Smooth muscle cell (in vitro differentiated cells): ENCODE results near the gene KLK13. TPM values are rescaled to one million over a fixed set of nuclear protein-coding genes. Genes with fewer than 3 reads are reported as not detected.

Experiments used
- DNase-seq: peaks from one replicate; lab custom pipeline; 2025; ENCODE audit not compliant: unreplicated experiment; lab: John Stamatoyannopoulos, UW
- H2AFZ ChIP-seq: fragments of 200-600 bp; sonication (generic); 2 replicates; pipeline ENCODE4 v1.6.0; 2016; ENCODE audit warnings: antibody characterized with exemption, low read depth, mild to moderate bottlenecking
- H3F3A ChIP-seq: fragments of 200-600 bp; sonication (generic); 2 replicates; pipeline ENCODE4 v1.6.0; 2017; ENCODE audit warnings: antibody characterized with exemption, low read depth
- H3K27ac ChIP-seq: fragments of 200-600 bp; sonication (generic); 2 replicates; pipeline ENCODE4 v1.5.1; 2016; ENCODE audit warnings: low read depth, mild to moderate bottlenecking
- H3K27me3 ChIP-seq: fragments of 200-600 bp; sonication (generic); 2 replicates; pipeline ENCODE4 v1.6.1; 2016; ENCODE audit warnings: low read depth, mild to moderate bottlenecking
- H3K36me3 ChIP-seq: fragments of 200-600 bp; sonication (generic); 2 replicates; pipeline ENCODE4 v1.5.1; 2016; ENCODE audit warnings: low read depth
- H3K4me1 ChIP-seq: fragments of 200-600 bp; sonication (generic); 2 replicates; pipeline ENCODE4 v1.5.1; 2016; ENCODE audit warnings: low read depth
- H3K4me2 ChIP-seq: fragments of 200-600 bp; sonication (generic); 2 replicates; pipeline ENCODE4 v1.6.0; 2016; ENCODE audit warnings: mild to moderate bottlenecking
- H3K4me3 ChIP-seq: fragments of 200-600 bp; sonication (generic); 2 replicates; pipeline ENCODE4 v1.5.1; 2016; ENCODE audit warnings: mild to moderate bottlenecking
- H3K79me2 ChIP-seq: fragments of 200-600 bp; sonication (generic); 2 replicates; pipeline ENCODE4 v1.6.0; 2016; ENCODE audit warnings: low read depth, mild to moderate bottlenecking
- H3K9ac ChIP-seq: fragments of 200-600 bp; sonication (generic); 2 replicates; pipeline ENCODE4 v1.6.0; 2016; ENCODE audit warnings: low read depth
- H3K9me3 ChIP-seq: fragments of 200-600 bp; sonication (generic); replicated peaks from 2 replicates; pipeline ENCODE4 v1.5.1; 2016; ENCODE audit warnings: low read depth
- H4K20me1 ChIP-seq: fragments of 200-600 bp; sonication (generic); 2 replicates; pipeline ENCODE4 v1.6.0; 2016; ENCODE audit warnings: low read depth
- WGBS: methylation state at CpG from one replicate; pipeline ENCODE4 v1.1.7; 2016; ENCODE audit warnings: low lambda C conversion rate; 5-methylcytosine and 5-hydroxymethylcytosine counted together
- polyA plus RNA-seq: library from polyadenylated mRNA; unstranded; fragments of >200 nt; fragmentation: Nextera tagmentation; extraction: Ambion mirVana; gene quantifications from 2 replicates; pipeline ENCODE4 v1.2.1, GENCODE V29; 2016
- total RNA-seq: library from RNA; depleted of rRNA; stranded (reverse); fragments of >200 nt; gene quantifications from 2 replicates; pipeline ENCODE4 v1.2.3, GENCODE V29; 2014
- TF ChIP-seq, protein P1 (sequence below): fragments of 200-600 bp; sonication (generic); IDR thresholded peaks from 2 replicates; pipeline ENCODE4 v1.5.1; 2017; ENCODE audit warnings: borderline replicate concordance, mild to moderate bottlenecking, antibody characterized with exemption; ENCODE audit not compliant: insufficient read depth, poor library complexity, severe bottlenecking

KLK13 gene
- total and polyA plus RNA-seq, 2 experiments from 2014 or later: 0.72 to 1.3 TPM

GRCh38 chr19:51090471-51090870 lies 25.6 kb upstream of the KLK13 start:
- TF ChIP-seq, protein P1, sequence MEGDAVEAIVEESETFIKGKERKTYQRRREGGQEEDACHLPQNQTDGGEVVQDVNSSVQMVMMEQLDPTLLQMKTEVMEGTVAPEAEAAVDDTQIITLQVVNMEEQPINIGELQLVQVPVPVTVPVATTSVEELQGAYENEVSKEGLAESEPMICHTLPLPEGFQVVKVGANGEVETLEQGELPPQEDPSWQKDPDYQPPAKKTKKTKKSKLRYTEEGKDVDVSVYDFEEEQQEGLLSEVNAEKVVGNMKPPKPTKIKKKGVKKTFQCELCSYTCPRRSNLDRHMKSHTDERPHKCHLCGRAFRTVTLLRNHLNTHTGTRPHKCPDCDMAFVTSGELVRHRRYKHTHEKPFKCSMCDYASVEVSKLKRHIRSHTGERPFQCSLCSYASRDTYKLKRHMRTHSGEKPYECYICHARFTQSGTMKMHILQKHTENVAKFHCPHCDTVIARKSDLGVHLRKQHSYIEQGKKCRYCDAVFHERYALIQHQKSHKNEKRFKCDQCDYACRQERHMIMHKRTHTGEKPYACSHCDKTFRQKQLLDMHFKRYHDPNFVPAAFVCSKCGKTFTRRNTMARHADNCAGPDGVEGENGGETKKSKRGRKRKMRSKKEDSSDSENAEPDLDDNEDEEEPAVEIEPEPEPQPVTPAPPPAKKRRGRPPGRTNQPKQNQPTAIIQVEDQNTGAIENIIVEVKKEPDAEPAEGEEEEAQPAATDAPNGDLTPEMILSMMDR: no peak
- no peaks in the 10 kb centered on the region for H3K79me2 ChIP-seq
- DNase-seq: no peak

DNA sequence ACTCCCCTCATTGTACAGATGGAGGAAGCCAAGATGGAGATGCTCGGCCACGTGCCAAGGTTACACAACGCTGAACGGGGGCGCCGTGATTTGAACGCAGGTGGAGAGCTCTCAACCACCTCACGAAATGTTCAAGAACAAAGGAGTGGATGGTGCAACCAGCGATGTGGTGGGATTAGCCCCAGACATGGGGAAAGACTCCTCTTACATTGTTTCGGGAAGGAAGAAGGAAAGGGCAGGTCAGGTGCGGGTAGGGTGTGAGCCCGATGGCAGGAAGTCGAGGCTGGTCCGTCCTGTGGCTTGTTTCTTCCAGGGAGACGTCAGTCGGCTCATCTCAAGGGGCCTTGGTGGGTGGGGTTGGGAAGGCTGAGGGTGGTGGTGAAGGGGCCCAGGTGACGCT lies 24.9 kb upstream of the KLK13 start:
- Histone ChIP-seq H4K20me1 (peaks cover 8% of the 10 kb centered on the region), H3K27ac (no peak overlapping the region), H3K36me3 (no peaks in the 10 kb centered on the region), H3K79me2 (no peaks in the 10 kb centered on the region), H3K9ac (no peak overlapping the region), H3K9me3 (no peaks in the 10 kb centered on the region), H3K27me3 (no peaks in the 10 kb centered on the region), H3K4me3 (no peak overlapping the region), H3K4me1 (no peaks in the 10 kb centered on the region), H3F3A (no peaks in the 10 kb centered on the region), H3K4me2 (no peak overlapping the region), H2AFZ (no peak overlapping the region)
- no peak for DNase-seq
- TF ChIP-seq, protein P1: no peak
- WGBS: 96% methylated on average over 17 of the region's 17 CpGs

More at GRCh38 chr19:51090471-51090870, 25.6 kb upstream of the KLK13 start:
- H4K20me1 ChIP-seq: peaks cover 8% of the 10 kb centered on the region
- H3K9ac ChIP-seq: no peak overlapping the region
- H3K4me3 ChIP-seq: no peak overlapping the region
- H3K4me1 ChIP-seq: no peaks in the 10 kb centered on the region
- WGBS: 71% methylated on average over 7 of the region's 8 CpGs
- H3F3A ChIP-seq: no peaks in the 10 kb centered on the region
- H3K36me3 ChIP-seq: no peaks in the 10 kb centered on the region
- no peaks in the 10 kb centered on the region for H3K27me3 ChIP-seq
- H2AFZ ChIP-seq: no peak overlapping the region
- H3K4me2 ChIP-seq: no peak overlapping the region
- H3K27ac ChIP-seq: no peak overlapping the region
- H3K9me3 ChIP-seq: no peaks in the 10 kb centered on the region

- no peak overlapping the region for H3K4me2 ChIP-seq
- H3K9me3 ChIP-seq: no peaks in the 10 kb centered on the region
- no peaks in the 10 kb centered on the region for H3K36me3 ChIP-seq
- no peak overlapping the region for H3K9ac ChIP-seq
- no peak overlapping the region for H2AFZ ChIP-seq
- TF ChIP-seq, protein P1: no peak
- WGBS: 83% methylated on average over 17 of the region's 18 CpGs
- no peak overlapping the region for H3K4me3 ChIP-seq
- no peak for DNase-seq
- H3K27me3 ChIP-seq: peaks cover 14% of the 10 kb centered on the region
- H3K27ac ChIP-seq: no peak overlapping the region
- H3K79me2 ChIP-seq: no peaks in the 10 kb centered on the region
- no peaks in the 10 kb centered on the region for H3F3A ChIP-seq
- H4K20me1 ChIP-seq: no peaks in the 10 kb centered on the region
- no peaks in the 10 kb centered on the region for H3K4me1 ChIP-seq
Measured at GRCh38 chr19:51086153-51086850, 21.4 kb upstream of the KLK13 start.

GRCh38 chr19:51084505-51084904 lies 19.6 kb upstream of the KLK13 start:
- Histone ChIP-seq H3K9ac (no peak overlapping the region), H3K9me3 (no peaks in the 10 kb centered on the region), H2AFZ (no peak overlapping the region), H4K20me1 (no peaks in the 10 kb centered on the region), H3K4me2 (no peak overlapping the region), H3K27ac (no peak overlapping the region), H3K4me3 (no peak overlapping the region), H3K4me1 (no peaks in the 10 kb centered on the region), H3K27me3 (peaks cover 14% of the 10 kb centered on the region), H3F3A (no peaks in the 10 kb centered on the region), H3K79me2 (no peaks in the 10 kb centered on the region), H3K36me3 (no peaks in the 10 kb centered on the region)
- DNase-seq: no peak
- TF ChIP-seq, protein P1: no peak
- 90% methylated on average over 7 of the region's 7 CpGs for WGBS
